K562 (cell line): ENCODE data around the gene ITGAX. TPM values are rescaled to one million over a fixed set of nuclear protein-coding genes. Genes with fewer than 3 reads are reported as not detected.

Experiments
- COPS2 ChIP-seq: fragments of 450-650 bp; conservative IDR thresholded peaks from 2 replicates; pipeline ENCODE4 v1.6.1; 2016; ENCODE audit warnings: mild to moderate bottlenecking, moderate library complexity
- CREM ChIP-seq: IDR thresholded peaks from 2 replicates; pipeline ENCODE4 v1.6.1; 2014; ENCODE audit warnings: antibody characterized with exemption, low read depth
- E2F3 ChIP-seq: fragments of 250-450 bp; sonication (Bioruptor Pico); IDR thresholded peaks from 2 replicates; pipeline ENCODE4 v1.4.0; 2020; ENCODE audit warnings: mild to moderate bottlenecking
- ETV5 ChIP-seq: sonication (generic); formaldehyde crosslinking; IDR thresholded peaks from 2 replicates; pipeline ENCODE4 v1.4.0; 2020; ENCODE audit warnings: low read depth, mild to moderate bottlenecking, missing genetic modification reagents
- GMEB1 ChIP-seq: fragments of 250-450 bp; sonication (Bioruptor Pico); IDR thresholded peaks from 2 replicates; pipeline ENCODE4 v1.4.0; 2020; ENCODE audit warnings: mild to moderate bottlenecking
- MAFG ChIP-seq: fragments of 450-650 bp; conservative IDR thresholded peaks from 2 replicates; pipeline ENCODE4 v1.6.1; 2016; ENCODE audit warnings: missing genetic modification characterization, missing compliant biosample characterization
- MGA ChIP-seq: fragments of 450-650 bp; IDR thresholded peaks from 2 replicates; pipeline ENCODE4 v1.6.1; 2016; ENCODE audit warnings: mild to moderate bottlenecking, moderate library complexity
- NCOA4 ChIP-seq: fragments of 450-650 bp; IDR thresholded peaks from 2 replicates; pipeline ENCODE4 v1.6.1; 2018; ENCODE audit warnings: mild to moderate bottlenecking; ENCODE audit not compliant: partially characterized antibody
- RBM15 ChIP-seq: fragments of 200-400 bp; formaldehyde crosslinking; IDR thresholded peaks from 2 replicates; pipeline ENCODE4 v1.6.1; 2018; ENCODE audit warnings: mild to moderate bottlenecking, low read length, moderate library complexity; ENCODE audit not compliant: insufficient read depth
- STAT5A ChIP-seq: IDR thresholded peaks from 2 replicates; pipeline ENCODE4 v1.6.1; 2012; ENCODE audit warnings: low read length, inconsistent platforms, borderline replicate concordance
- TFAP4 ChIP-seq: sonication (generic); formaldehyde crosslinking; IDR thresholded peaks from 2 replicates; pipeline ENCODE4 v1.8.0; 2022; ENCODE audit warnings: missing genetic modification reagents, mild to moderate bottlenecking, moderate library complexity, borderline replicate concordance
- ZKSCAN8 ChIP-seq: fragments of 200-800 bp; sonication (Bioruptor generic); IDR thresholded peaks from 2 replicates; pipeline ENCODE4 v1.6.1; 2016; ENCODE audit warnings: missing genetic modification characterization, missing compliant biosample characterization
- ZNF121 ChIP-seq: sonication (generic); formaldehyde crosslinking; conservative IDR thresholded peaks from 2 replicates; pipeline ENCODE4 v1.8.0; 2022; ENCODE audit warnings: missing genetic modification reagents
- polyA plus RNA-seq, 8 experiments: library from polyadenylated mRNA; depleted of rRNA in 4 of 8; stranded (reverse) in 5 of 8; unstranded in 3 of 8; fragments of >200 nt; fragmentation: Nextera tagmentation in 2 of 8; fragmentation: Illumina TruSeq in 1 of 8; extraction: Ambion mirVana in 2 of 8; extraction: Trizol in 1 of 8; gene quantifications; 2 replicates each; pipeline versions ENCODE4 v1.2.1 to v1.2.3, GENCODE V29; 2011 to 2014; ENCODE audit warnings: inconsistent platforms in 1 of 8, missing spikeins in 1 of 8
- total RNA-seq, 7 experiments: library from RNA; depleted of rRNA in 6 of 7; stranded (reverse); fragments of >200 nt in 6 of 7; fragmentation: Illumina TruSeq in 2 of 7; extraction: Trizol in 2 of 7; gene quantifications; 2 replicates each; pipeline versions ENCODE4 v1.2.1 to v1.2.3, GENCODE V29; 2011 to 2021; ENCODE audit warnings: low replicate concordance in 1 of 7

Gene ITGAX
- total and polyA plus RNA-seq, 9 of the 15 experiments (the other 6 are each of a cell fraction or from before 2014, with no cell fraction given), result 0.03 to 0.58 (median 0.14) TPM

GRCh38 chr16:31390504-31391041, 35.6 kb downstream of the ITGAX start (continued):
- TF ChIP-seq MGA (no peak), GMEB1 (CRISPR knock-in tag) (no peak), E2F3 (CRISPR knock-in tag) (no peak), ETV5 (CRISPR knock-in tag) (no peak), STAT5A (no peak), ZNF121 (CRISPR knock-in tag) (no peak), NCOA4 (no peak), MAFG (tag) (peak; percentile 79), COPS2 (no peak), ZKSCAN8 (CRISPR knock-in tag) (no peak), RBM15 (no peak), TFAP4 (CRISPR knock-in tag) (no peak), CREM (no peak)
